ENCODE results near the gene AP5S1. TPM values are rescaled to one million over a fixed set of nuclear protein-coding genes. Genes with fewer than 3 reads are reported as not detected.
"Not testable (repeated sequence)": the region's sequence is repeated elsewhere in the genome, so short reads cannot be mapped to it uniquely, and the experiment has no call there.

The AP5S1 gene
- total and polyA plus RNA-seq, 11 donors = 9.5 to 18.6 (median 11.4) TPM

DNA sequence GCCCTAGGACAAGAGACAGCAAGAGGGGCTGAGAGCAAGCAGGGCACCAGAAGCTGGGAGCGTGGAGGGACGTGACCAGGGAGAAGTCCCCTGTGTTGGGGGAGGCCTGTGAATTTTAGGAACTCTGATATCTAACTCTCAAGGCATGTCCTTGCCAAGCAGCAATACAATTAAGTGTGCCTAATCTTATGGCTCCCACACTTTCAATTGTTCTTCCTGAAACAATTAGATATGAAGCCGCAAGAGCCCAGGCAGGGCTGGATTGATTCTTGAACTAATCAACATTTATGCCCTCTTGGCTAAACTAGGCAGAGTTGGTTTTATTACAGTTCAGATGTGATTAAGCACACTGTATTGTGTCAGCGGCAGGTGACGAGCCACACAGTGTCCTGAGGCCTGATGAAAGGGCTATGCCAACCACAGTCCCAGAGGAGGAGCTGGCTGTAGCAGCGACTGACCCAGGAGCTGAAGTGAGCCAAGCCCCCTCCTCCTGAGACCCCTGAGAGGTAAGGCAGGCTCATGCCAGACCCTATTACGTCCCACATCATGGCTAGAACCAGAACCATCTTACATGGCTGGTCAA lies 22.1 kb downstream of the AP5S1 start:
- intact Hi-C loops (cut with DNase I) = loop anchor here in 1 of 10 donors (2.0 kb wide), 1 partner anchor 16 kb away; no protein-coding TSS in a partner anchor
- TF ChIP-seq, protein P1, sequence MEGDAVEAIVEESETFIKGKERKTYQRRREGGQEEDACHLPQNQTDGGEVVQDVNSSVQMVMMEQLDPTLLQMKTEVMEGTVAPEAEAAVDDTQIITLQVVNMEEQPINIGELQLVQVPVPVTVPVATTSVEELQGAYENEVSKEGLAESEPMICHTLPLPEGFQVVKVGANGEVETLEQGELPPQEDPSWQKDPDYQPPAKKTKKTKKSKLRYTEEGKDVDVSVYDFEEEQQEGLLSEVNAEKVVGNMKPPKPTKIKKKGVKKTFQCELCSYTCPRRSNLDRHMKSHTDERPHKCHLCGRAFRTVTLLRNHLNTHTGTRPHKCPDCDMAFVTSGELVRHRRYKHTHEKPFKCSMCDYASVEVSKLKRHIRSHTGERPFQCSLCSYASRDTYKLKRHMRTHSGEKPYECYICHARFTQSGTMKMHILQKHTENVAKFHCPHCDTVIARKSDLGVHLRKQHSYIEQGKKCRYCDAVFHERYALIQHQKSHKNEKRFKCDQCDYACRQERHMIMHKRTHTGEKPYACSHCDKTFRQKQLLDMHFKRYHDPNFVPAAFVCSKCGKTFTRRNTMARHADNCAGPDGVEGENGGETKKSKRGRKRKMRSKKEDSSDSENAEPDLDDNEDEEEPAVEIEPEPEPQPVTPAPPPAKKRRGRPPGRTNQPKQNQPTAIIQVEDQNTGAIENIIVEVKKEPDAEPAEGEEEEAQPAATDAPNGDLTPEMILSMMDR (IDR thresholded peaks at IDR 0.05) = no peak
- TF ChIP-seq POLR2A (IDR thresholded peaks at IDR 0.05) = no peak
- Histone ChIP-seq H3K27me3 (no peaks in the 10 kb centered on the region), H3K27ac (peak overlapping the region in 4 of 12 donors; percentile 13 to 53 (median 44)), H3K4me3 (no peak overlapping the region), H3K4me1 (peaks cover 0 to 29% (median 11%) of the 10 kb centered on the region in 12 donors), H3K9me3 (no peaks in the 10 kb centered on the region), H3K36me3 (no peaks in the 10 kb centered on the region)
- WGBS, 4 donors = 50 to 63% (median 58%) methylated on average over 7 of the region's 7 CpGs
- DNase-seq (no peak), ATAC-seq (peak in 1 of 4 donors; percentile 8)

DNA sequence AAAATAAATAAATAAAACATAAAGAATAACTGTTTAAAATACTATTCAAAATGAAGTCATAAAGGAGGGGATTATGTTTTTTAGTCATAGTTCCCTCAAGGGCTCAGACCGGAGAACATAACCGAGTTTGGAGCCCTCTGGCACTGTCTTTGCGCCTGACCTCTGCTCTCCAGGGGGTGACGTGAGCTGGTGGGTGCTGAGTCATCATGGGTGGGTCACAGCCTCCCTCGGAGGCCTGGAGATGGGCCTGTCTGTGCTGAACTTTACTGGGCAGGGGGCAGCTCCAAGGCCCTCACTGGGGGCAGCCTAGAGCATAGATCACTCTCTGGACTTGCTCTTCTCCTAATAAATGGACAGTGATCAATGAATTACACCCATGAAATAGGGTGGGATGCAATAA lies 23.1 kb downstream of the AP5S1 start:
- Histone ChIP-seq H3K27ac (no peak overlapping the region), H3K4me3 (no peak overlapping the region), H3K4me1 (peaks cover 0 to 31% (median 18%) of the 10 kb centered on the region in 12 donors), H3K36me3 (no peaks in the 10 kb centered on the region), H3K27me3 (no peaks in the 10 kb centered on the region), H3K9me3 (no peaks in the 10 kb centered on the region)
- TF ChIP-seq POLR2A (IDR thresholded peaks at IDR 0.05) = no peak
- TF ChIP-seq, protein P1 (IDR thresholded peaks at IDR 0.05) = no peak
- intact Hi-C loops (cut with DNase I) = loop anchor here in 1 of 10 donors (2.0 kb wide), 1 partner anchor 17 kb away; no protein-coding TSS in a partner anchor
- no peak for DNase-seq
- ATAC-seq = no peak
- 67 to 74% (median 71%) methylated on average over 5 of the region's 5 CpGs for WGBS, 4 donors

DNA sequence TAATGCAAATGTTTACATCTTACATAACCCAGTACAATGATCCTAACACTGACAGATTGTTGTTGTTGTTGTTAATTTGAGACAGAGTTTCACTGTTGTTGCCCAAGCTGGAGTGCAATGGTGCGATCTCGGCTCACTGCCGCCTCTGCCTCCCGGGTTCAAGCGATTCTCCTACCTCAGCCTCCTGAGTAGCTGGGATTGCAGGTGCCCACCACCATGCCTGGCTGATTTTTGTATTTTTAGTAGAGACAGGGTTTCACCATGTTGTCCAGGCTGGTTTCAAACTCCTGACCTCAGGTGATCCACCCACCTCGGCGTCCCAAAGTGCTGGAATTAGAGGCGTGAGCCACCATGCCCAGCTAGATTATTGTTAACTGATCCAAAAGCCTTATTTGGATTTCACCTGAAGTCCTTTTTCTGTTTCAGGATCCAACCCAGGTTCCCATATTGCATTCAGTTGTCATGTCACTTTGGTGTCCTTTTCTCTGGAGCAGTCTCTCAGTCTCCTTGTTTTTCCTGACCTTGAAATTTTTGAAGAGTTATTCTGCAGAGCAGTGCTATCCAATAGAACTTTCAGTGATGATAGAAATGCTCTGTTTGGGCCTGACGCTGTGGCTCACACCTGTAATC lies 23.8 kb downstream of the AP5S1 start:
- 94 to 95% (median 95%) methylated on average over 9 of the region's 9 CpGs for WGBS, 4 donors
- intact Hi-C loops (cut with DNase I) = loop anchor here in 1 of 10 donors (2.0 kb wide), 1 partner anchor 17 kb away; no protein-coding TSS in a partner anchor
- not testable (repeated sequence) for DNase-seq

DNA sequence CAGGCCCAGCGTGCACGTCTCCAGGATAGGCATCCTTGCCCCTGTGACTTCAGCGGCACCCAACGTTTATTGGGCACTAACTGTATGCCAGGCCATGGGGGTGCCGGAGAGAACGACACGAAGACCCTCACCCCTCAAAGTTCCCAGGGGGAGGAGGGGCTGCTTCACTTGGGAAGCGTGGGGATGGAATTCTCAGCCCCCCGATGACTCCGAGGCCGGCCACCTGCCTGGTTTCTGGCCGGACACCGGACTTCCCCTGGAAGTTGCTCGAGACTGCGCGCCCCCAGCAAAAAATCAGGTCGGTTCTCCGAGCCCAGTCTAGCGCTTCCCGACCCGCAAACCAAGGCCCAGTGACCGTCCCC lies 26.0 kb downstream of the AP5S1 start:
- peak in 2 of 5 donors; percentile 46 to 59 for DNase-seq
- no peaks in the 10 kb centered on the region for H3K27me3 ChIP-seq
- ATAC-seq = no peak
- peak overlapping the region; percentile 71 to 99 (median 90) for H3K4me3 ChIP-seq
- TF ChIP-seq, protein P1 (IDR thresholded peaks at IDR 0.05) = no peak
- TF ChIP-seq POLR2A (IDR thresholded peaks at IDR 0.05) = no peak
- H3K27ac ChIP-seq = peak overlapping the region; percentile 92 to 98 (median 95)
- no peaks in the 10 kb centered on the region for H3K9me3 ChIP-seq
- peaks cover 0 to 4% (median 0%) of the 10 kb centered on the region in 9 donors for H3K36me3 ChIP-seq
- peaks cover 0 to 39% (median 18%) of the 10 kb centered on the region in 12 donors for H3K4me1 ChIP-seq
- intact Hi-C loops (cut with DNase I) = loop anchor here in 4 of 10 donors (1.0 to 5.0 kb wide), 4 partner anchors 26 to 129 kb away; partner anchors contain the start of genes AP5S1 (in 2 of the 4) and CENPB (in 2 of the 4)
- WGBS, 4 donors = 0 to 2% (median 1%) methylated on average over 5 to 22 of the region's 22 CpGs

More for the DNA sequence above, 23.8 kb downstream of the AP5S1 start:
- H3K27me3 ChIP-seq, H3K36me3 ChIP-seq, H3K27ac ChIP-seq, ATAC-seq, H3K4me3 ChIP-seq, H3K9me3 ChIP-seq: not testable (repeated sequence)
- H3K4me1 ChIP-seq = peaks cover 0 to 36% (median 19%) of the 10 kb centered on the region in 12 donors

Data from heart left ventricle (tissue), 16 donors.